ENCODE results near the gene RNF175. TPM values are rescaled to one million over a fixed set of nuclear protein-coding genes. Genes with fewer than 3 reads are reported as not detected.

The RNF175 gene
- total and polyA plus RNA-seq, 12 donors = 0.18 to 6.3 (median 1.1) TPM; not detected in 4

GRCh38 chr4:153763404-153763803 lies 3.6 kb upstream of the RNF175 start:
- H3K4me3 ChIP-seq = no peak overlapping the region
- H3K27me3 ChIP-seq = peaks cover 8% of the 10 kb centered on the region
- no peak for DNase-seq
- no peaks in the 10 kb centered on the region for H3K9me3 ChIP-seq (replicated peaks in 1 of 3)
- no peak for TF ChIP-seq POLR2A (IDR thresholded peaks at IDR 0.05)
- TF ChIP-seq, protein P1, sequence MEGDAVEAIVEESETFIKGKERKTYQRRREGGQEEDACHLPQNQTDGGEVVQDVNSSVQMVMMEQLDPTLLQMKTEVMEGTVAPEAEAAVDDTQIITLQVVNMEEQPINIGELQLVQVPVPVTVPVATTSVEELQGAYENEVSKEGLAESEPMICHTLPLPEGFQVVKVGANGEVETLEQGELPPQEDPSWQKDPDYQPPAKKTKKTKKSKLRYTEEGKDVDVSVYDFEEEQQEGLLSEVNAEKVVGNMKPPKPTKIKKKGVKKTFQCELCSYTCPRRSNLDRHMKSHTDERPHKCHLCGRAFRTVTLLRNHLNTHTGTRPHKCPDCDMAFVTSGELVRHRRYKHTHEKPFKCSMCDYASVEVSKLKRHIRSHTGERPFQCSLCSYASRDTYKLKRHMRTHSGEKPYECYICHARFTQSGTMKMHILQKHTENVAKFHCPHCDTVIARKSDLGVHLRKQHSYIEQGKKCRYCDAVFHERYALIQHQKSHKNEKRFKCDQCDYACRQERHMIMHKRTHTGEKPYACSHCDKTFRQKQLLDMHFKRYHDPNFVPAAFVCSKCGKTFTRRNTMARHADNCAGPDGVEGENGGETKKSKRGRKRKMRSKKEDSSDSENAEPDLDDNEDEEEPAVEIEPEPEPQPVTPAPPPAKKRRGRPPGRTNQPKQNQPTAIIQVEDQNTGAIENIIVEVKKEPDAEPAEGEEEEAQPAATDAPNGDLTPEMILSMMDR (IDR thresholded peaks at IDR 0.05) = no peak
- intact Hi-C loops (cut with DNase I) = no loop called here
- H3K36me3 ChIP-seq (replicated peaks in 1 of 2) = no peaks in the 10 kb centered on the region
- H3K27ac ChIP-seq = no peak overlapping the region
- H3K4me1 ChIP-seq (replicated peaks in 1 of 2) = peaks cover 5 to 8% of the 10 kb centered on the region in 2 donors
- WGBS, 4 donors = 92 to 100% (median 94%) methylated on average over 1 of the region's 1 CpG

DNA sequence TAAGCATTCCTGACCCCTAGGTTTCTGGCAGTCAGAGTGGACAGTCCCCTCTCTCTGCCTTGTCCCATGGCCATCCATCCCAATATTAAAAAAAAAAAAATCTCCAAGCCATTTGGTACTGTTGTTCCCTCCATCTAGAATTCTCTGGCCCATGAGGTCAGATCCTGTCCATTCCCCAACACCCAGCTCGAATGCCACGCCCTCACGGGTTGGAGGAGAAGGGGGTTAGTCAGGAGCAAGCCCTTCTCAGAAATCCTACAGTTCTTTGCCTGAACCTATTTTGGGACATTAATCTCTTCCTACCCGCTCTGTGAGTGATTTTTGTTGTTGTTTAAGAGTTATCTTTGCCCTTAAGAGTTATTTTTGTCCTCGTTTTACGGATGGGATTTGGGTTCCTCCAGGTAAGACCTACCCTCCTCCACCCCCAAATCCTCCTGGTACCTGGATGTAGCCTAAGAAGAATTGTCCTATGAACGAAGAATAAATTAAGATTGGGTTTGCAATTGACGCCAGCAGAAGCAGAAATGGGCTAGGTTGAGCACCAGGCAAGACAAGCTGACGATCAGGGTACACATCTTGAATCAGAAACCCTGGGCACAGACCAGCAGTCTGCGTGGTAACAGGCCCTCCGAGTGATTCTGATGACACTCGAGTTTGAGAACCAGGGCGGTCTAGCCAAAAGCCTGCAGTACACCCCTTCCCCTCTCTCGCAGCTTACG lies 977 bp downstream of the RNF175 start:
- TF ChIP-seq POLR2A (IDR thresholded peaks at IDR 0.05) = no peak
- TF ChIP-seq, protein P1 (IDR thresholded peaks at IDR 0.05) = no peak
- Histone ChIP-seq H3K4me3 (peak overlapping the region in 1 of 4 donors; percentile 46), H3K9me3 (replicated peaks in 1 of 3) (no peaks in the 10 kb centered on the region)

DNA sequence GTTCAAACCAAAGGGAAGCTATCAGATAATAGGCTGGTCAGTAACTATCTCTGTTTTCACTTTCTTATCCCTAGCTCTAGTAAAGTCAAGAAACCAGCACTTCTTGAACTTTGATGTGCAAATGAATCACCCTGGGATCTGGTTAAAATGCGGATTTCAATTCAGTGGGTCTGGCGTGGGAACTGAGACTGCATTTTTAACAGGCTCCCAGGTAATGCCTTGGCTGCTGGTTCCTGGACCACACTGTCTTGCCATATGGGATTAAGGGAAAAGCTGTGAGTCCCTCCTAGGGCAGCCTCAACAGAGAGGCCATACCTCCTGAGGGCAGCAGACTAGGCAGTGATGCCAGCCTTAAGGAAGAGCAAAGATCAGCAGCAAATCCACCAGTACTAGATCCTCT lies 1.7 kb downstream of the RNF175 start:
- Histone ChIP-seq H3K27me3 (peaks cover 8% of the 10 kb centered on the region), H3K4me3 (no peak overlapping the region), H3K36me3 (replicated peaks in 1 of 2) (no peaks in the 10 kb centered on the region), H3K27ac (no peak overlapping the region), H3K9me3 (replicated peaks in 1 of 3) (no peaks in the 10 kb centered on the region), H3K4me1 (replicated peaks in 1 of 2) (peaks cover 5 to 8% of the 10 kb centered on the region in 2 donors)
- 82 to 93% (median 88%) methylated on average over 2 of the region's 2 CpGs for WGBS, 4 donors
- TF ChIP-seq, protein P1 (IDR thresholded peaks at IDR 0.05) = no peak
- no peak for TF ChIP-seq POLR2A (IDR thresholded peaks at IDR 0.05)
- no peak for DNase-seq
- intact Hi-C loops (cut with DNase I) = no loop called here

More for the DNA sequence above, 977 bp downstream of the RNF175 start:
- intact Hi-C loops (cut with DNase I) = no loop called here
- Histone ChIP-seq H3K27me3 (peaks cover 8% of the 10 kb centered on the region), H3K4me1 (replicated peaks in 1 of 2) (peaks cover 5 to 8% of the 10 kb centered on the region in 2 donors), H3K27ac (no peak overlapping the region), H3K36me3 (replicated peaks in 1 of 2) (no peaks in the 10 kb centered on the region)
- WGBS, 4 donors = 58 to 66% (median 64%) methylated on average over 11 to 15 of the region's 15 CpGs
- DNase-seq = no peak

DNA sequence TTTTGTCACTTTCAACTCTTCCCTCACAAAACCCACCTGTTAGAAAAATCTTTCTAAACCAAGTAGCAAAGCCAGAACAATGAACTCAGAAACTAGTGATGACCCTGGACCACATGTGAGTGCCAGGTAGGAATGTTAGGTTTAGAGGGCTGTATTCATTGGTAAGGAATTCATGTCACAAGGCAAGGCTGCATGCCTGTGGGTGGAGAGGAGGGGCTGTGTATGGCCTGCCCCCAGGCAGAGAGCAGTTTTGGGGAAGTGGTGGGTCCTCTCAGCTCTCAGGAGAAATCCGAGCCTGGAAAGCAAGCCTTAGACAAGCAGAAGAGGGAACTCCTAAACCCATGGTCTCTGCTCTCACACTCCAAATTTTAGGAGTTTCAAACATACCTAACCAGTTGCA lies 2.4 kb downstream of the RNF175 start:
- Histone ChIP-seq H3K4me3 (no peak overlapping the region), H3K27ac (no peak overlapping the region), H3K27me3 (peaks cover 8% of the 10 kb centered on the region), H3K36me3 (replicated peaks in 1 of 2) (no peaks in the 10 kb centered on the region), H3K4me1 (replicated peaks in 1 of 2) (peaks cover 5 to 8% of the 10 kb centered on the region in 2 donors), H3K9me3 (replicated peaks in 1 of 3) (no peaks in the 10 kb centered on the region)
- intact Hi-C loops (cut with DNase I) = no loop called here
- WGBS, 4 donors = 60 to 77% (median 69%) methylated on average over 1 of the region's 1 CpG; no CpG with 5 or more reads in 1 of the 4 donors
- TF ChIP-seq, protein P1 (IDR thresholded peaks at IDR 0.05) = no peak
- TF ChIP-seq POLR2A (IDR thresholded peaks at IDR 0.05) = no peak
- peak in 1 of 7 donors; percentile 10 for DNase-seq

Measured in adrenal gland (tissue), 12 donors.